ENCODE measurements around the gene TLL1.

TLL1 gene

GRCh38 chr4:165872461-165873297, at the start of gene TLL1:
Gene TLL1, plus strand, starts transcription at chr4:165873237. Its CDS starts 668 bp downstream, at chr4:165873905.
- no peak for DNase-seq (ENCODE audit: low read depth, low spot score)

- no peak for DNase-seq (ENCODE audit: low read depth, low spot score)
These were observed 46.9 kb upstream of the TLL1 start for GRCh38 chr4:165826166-165826565.

- no peak for DNase-seq (ENCODE audit: low read depth, low spot score)
These were observed 46.0 kb upstream of the TLL1 start for GRCh38 chr4:165827018-165827417.

GRCh38 chr4:165828928-165829327, 44.1 kb upstream of the TLL1 start:
- DNase-seq (ENCODE audit: low read depth, low spot score): no peak

GRCh38 chr4:165834116-165834515, 38.9 kb upstream of the TLL1 start:
- DNase-seq (ENCODE audit: low read depth, low spot score): no peak

- DNase-seq (ENCODE audit: low read depth, low spot score): no peak
These were observed 34.5 kb upstream of the TLL1 start for GRCh38 chr4:165838575-165838974.

GRCh38 chr4:165839615-165840333, 33.3 kb upstream of the TLL1 start:
- no peak for DNase-seq (ENCODE audit: low read depth, low spot score)

GRCh38 chr4:165842684-165843083, 30.4 kb upstream of the TLL1 start:
- no peak for DNase-seq (ENCODE audit: low read depth, low spot score)

- no peak for DNase-seq (ENCODE audit: low read depth, low spot score)
These were observed 28.9 kb upstream of the TLL1 start for GRCh38 chr4:165844161-165844560.

- no peak for DNase-seq (ENCODE audit: low read depth, low spot score)
These were observed 21.8 kb upstream of the TLL1 start for GRCh38 chr4:165851256-165851655.

- no peak for DNase-seq (ENCODE audit: low read depth, low spot score)
These were observed 17.8 kb upstream of the TLL1 start for GRCh38 chr4:165855191-165855590.

GRCh38 chr4:165861363-165861762, 11.7 kb upstream of the TLL1 start:
- DNase-seq (ENCODE audit: low read depth, low spot score): no peak

- no peak for DNase-seq (ENCODE audit: low read depth, low spot score)
These were observed 8.8 kb upstream of the TLL1 start for GRCh38 chr4:165864271-165864670.

- no peak for DNase-seq (ENCODE audit: low read depth, low spot score)
These were observed 6.9 kb upstream of the TLL1 start for GRCh38 chr4:165866019-165866650.

GRCh38 chr4:165867961-165868360, 5.1 kb upstream of the TLL1 start:
- DNase-seq (ENCODE audit: low read depth, low spot score): no peak

- no peak for DNase-seq (ENCODE audit: low read depth, low spot score)
These were observed 448 bp downstream of the TLL1 start for GRCh38 chr4:165873298-165874071.

GRCh38 chr4:165874072-165874790, 1.2 kb downstream of the TLL1 start:
- no peak for DNase-seq (ENCODE audit: low read depth, low spot score)

- no peak for DNase-seq (ENCODE audit: low read depth, low spot score)
These were observed 1.8 kb downstream of the TLL1 start for GRCh38 chr4:165874791-165875371.

GRCh38 chr4:165875446-165875845, 2.4 kb downstream of the TLL1 start:
- DNase-seq (ENCODE audit: low read depth, low spot score): no peak

- no peak for DNase-seq (ENCODE audit: low read depth, low spot score)
These were observed 4.2 kb downstream of the TLL1 start for GRCh38 chr4:165877286-165877685.

GRCh38 chr4:165879641-165880040, 6.6 kb downstream of the TLL1 start:
- no peak for DNase-seq (ENCODE audit: low read depth, low spot score)
